Stimulated activated CD4-positive, alpha-beta T cell treated with anti-CD3 and anti-CD28 coated beads, TNF-alpha, amount 100 ng/mL, for 4 hours (primary cell): ENCODE data around the gene LRRC36.

Source experiments
- DNase-seq, 3 experiments: peaks; one replicate each; pipeline ENCODE4 v3.0.0-alpha.2; 2020; ENCODE audit warnings: low read depth in 3 of 3

The LRRC36 gene

GRCh38 chr16:67425061-67425460, 98.4 kb downstream of the LRRC36 start:
- DNase-seq, result no peak

GRCh38 chr16:67425580-67425979, 99.0 kb downstream of the LRRC36 start:
- no peak for DNase-seq

GRCh38 chr16:67426022-67426421, 99.4 kb downstream of the LRRC36 start:
- DNase-seq, result no peak

- DNase-seq, result no peak
Measured at GRCh38 chr16:67426950-67427349, 100.3 kb downstream of the LRRC36 start.

- DNase-seq, result peak in 2 of 3 experiments; percentile 21 to 37
Measured at GRCh38 chr16:67428146-67428731, 101.6 kb downstream of the LRRC36 start.

- no peak for DNase-seq
Measured at GRCh38 chr16:67429053-67429798, 102.6 kb downstream of the LRRC36 start.

- no peak for DNase-seq
Measured at GRCh38 chr16:67429799-67430503, 103.3 kb downstream of the LRRC36 start.

- DNase-seq, result peak in 2 of 3 experiments; percentile 26 to 33
Measured at GRCh38 chr16:67430504-67430976, 103.9 kb downstream of the LRRC36 start.

- peak in 2 of 3 experiments; percentile 16 to 26 for DNase-seq
Measured at GRCh38 chr16:67430977-67431774, 104.6 kb downstream of the LRRC36 start, which contains the start of gene HSD11B2. HSD11B2 (plus strand) TSS chr16:67431121; CDS start chr16:67431249, 128 bp downstream.

- DNase-seq, result no peak
Measured at GRCh38 chr16:67431775-67432505, 105.3 kb downstream of the LRRC36 start.

GRCh38 chr16:67432506-67432890, 105.9 kb downstream of the LRRC36 start:
- DNase-seq, result no peak

GRCh38 chr16:67433131-67433719, 106.6 kb downstream of the LRRC36 start:
- DNase-seq, result no peak
